Measurements from ENCODE around the gene DGKH.

DGKH gene

DNA sequence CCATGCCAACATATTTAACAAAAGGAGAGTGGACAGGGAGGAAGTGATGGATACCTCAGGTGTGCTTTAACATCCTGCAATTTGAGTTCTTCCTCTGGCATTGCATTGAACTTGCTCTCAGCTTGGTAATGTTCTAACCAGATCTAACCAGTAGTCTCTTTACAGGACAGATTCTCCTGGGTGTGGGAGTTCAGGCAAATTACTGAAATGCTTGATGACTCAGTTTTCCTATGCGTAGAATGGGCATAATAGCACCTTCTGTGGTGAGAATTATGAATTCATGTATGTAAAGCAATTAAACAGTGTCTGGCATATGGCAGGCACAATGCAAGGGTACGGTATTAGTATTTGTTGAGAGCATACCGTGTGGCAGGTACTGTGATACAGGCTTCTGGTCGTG lies 227.1 kb downstream of the DGKH start:
- DNase-seq (ENCODE audit: low read depth), result no peak

DNA sequence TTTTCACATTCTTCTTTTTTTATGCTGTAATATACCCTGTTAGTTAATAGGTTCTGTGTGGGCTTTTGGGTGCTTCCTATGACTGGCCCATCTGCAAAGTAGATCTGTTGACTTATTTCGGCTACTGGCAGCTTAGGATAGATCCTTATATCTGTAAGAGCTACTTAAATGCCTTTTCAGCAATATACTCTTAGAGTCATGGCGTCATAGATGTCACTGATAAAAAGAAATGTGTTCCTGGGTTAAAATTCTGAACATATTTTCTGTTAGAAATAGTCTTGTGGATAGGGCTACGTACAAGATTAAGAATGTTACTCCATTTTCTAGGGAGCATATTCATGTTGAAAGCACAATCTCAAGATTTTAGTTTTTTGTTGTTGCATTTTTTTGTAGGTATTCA lies 228.2 kb downstream of the DGKH start:
- DNase-seq (ENCODE audit: low read depth), result no peak

DNA sequence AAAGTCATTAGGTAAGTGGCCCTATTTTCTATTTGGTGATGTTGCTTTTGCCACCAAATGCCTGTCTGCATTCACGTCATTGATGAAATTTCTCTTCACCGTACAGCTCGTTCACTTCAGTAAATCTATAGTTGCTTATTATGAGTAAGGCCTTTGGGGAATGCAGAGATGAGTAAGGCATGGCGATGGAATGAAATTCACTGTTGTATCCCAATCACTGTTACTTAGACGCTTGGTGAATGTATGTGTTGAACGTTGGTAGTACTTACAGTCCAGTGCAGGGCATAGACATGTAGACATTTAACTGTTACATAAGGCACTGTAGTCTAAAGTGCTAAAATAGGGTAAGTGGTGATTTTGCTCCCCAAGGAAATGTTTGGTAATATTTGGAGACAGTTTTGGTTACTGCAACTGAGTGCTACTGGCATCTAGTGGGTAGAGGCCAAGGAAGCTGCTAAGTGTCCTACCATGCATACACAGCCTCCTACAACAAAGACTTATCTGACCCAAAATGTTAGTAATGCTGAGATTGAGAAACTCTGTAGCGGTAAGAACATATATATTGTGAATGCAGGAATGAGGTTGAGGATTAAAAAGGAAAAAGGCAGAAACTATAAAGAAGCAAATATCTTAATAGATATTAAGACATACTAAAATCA lies 229.3 kb downstream of the DGKH start:
- DNase-seq (ENCODE audit: low read depth), result no peak

DNA sequence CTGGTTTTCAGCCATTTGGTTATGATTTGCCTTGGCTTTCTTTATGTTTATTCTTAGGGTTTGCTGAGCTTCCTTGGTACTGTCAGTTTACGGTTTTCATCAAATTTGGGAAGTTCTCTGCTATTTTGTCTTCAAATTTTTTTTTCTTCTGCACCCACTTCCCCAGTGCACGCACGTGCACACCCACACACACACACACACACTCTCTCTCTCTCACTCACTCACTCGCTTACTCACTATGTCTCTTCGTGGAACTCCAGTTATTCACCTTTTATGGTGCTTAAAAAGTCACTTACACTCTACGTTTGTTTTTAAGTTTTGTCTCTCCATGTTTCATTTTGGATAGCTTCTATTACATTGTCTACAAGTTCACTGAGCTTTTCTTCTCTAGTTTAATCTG lies 230.6 kb downstream of the DGKH start:
- DNase-seq (ENCODE audit: low read depth), result no peak

DNA sequence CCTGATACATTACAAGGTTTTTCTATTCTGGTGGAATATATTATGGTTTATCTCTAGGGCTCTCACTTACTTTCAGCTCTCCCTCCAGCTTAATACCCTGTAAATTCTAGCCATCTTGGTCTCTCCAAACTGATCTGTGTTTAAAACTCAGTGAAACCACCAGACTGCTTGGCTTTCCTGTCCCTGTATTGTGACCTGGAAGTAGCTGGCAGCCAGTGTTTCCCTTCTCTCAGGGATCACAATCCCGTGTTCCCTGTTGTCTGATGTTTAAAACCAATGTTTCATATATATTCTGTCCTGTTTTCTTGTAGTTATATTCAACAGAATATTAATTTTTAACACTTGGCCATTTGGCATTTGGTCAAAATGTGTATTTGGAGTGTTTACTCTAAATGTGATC lies 231.5 kb downstream of the DGKH start:
- no peak for DNase-seq (ENCODE audit: low read depth)

DNA sequence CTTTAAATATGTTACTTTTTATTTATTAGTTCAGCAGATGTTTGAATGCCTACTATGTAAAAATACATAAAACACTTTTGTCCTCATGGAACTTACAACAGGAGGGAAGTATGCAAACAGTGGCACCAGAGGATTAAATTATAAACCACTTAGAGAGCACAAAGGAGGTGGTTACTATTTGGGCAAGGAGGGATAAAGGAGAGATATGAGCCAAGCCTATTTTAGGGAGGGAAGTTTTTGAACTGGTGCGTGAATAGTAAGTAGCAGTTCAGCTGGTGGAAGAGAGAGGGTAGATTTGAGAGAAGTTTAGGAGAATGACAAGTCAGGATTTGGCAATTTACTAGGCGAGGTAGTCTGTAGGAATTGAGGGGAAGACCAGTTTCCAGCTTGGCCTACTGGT lies 232.1 kb downstream of the DGKH start:
- no peak for DNase-seq (ENCODE audit: low read depth)

DNA sequence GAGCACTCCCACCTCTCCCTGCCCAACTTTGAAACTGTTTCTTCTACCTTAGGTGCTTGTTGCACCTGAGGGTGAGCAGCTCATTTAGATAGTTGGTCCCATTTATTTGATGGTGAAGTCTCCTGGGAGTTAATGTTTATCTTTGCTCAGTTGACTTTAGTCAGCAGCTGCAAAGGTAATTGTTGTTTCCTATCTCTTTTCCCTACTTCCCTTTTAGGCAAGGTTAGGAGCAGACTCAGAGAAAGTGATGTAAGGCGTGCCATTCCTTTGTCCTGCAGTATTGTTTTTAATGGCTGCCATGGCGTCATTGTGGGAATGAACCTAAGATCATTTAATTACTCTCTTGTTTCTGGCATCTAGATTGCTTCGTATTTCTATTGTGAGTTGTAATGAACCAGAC lies 235.1 kb downstream of the DGKH start:
- DNase-seq (ENCODE audit: low read depth), result no peak

DNA sequence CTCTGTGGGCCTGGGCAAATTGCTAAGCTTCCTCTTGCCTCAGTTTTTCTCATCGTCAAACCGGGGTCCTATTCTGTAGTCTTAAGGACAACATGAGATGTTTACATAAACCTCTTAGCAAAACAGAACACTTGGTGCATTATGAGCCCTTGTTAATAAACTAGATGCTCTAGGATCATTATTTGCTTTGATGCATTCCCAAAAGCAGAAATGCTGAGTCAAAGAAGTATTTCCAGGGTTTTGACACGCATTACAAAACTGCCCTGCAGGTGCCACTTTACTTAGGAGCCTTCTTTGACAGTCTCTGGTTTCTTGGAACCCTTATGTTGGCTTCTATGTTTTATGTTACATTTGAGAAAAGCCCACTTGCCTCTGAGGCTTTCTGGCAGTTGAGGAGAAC lies 235.6 kb downstream of the DGKH start:
- DNase-seq (ENCODE audit: low read depth), result no peak

Data from stimulated activated CD8-positive, alpha-beta memory T cell treated with anti-CD3 and anti-CD28 coated beads, Interleukin-15, amount 100 ng/mL, for 24 hours (primary cell).